ENCODE measurements around the gene NT5DC2.

NT5DC2 gene

GRCh38 chr3:52524752-52525679 lies 8.6 kb downstream of the NT5DC2 start:
- DNase-seq: no peak

GRCh38 chr3:52524258-52524751 lies 9.4 kb downstream of the NT5DC2 start:
- DNase-seq: no peak

GRCh38 chr3:52523386-52524257 lies 10.0 kb downstream of the NT5DC2 start:
- DNase-seq: no peak

- DNase-seq: no peak
Measured at GRCh38 chr3:52522651-52523251, 10.9 kb downstream of the NT5DC2 start.

GRCh38 chr3:52521881-52522650 lies 11.6 kb downstream of the NT5DC2 start:
- DNase-seq: no peak

- DNase-seq: no peak
Measured at GRCh38 chr3:52521488-52521824, 12.2 kb downstream of the NT5DC2 start.

- no peak for DNase-seq
Measured at GRCh38 chr3:52520716-52521487, 12.8 kb downstream of the NT5DC2 start.

GRCh38 chr3:52520141-52520667 lies 13.5 kb downstream of the NT5DC2 start:
- no peak for DNase-seq

GRCh38 chr3:52519445-52520140 lies 14.1 kb downstream of the NT5DC2 start:
- DNase-seq: no peak

GRCh38 chr3:52518723-52519444 lies 14.8 kb downstream of the NT5DC2 start:
- no peak for DNase-seq

GRCh38 chr3:52517796-52518722 lies 15.6 kb downstream of the NT5DC2 start:
- DNase-seq: no peak

GRCh38 chr3:52516509-52517195 lies 17.0 kb downstream of the NT5DC2 start:
- no peak for DNase-seq

- no peak for DNase-seq
Measured at GRCh38 chr3:52515192-52515591, 18.5 kb downstream of the NT5DC2 start.

GRCh38 chr3:52514576-52514975 lies 19.1 kb downstream of the NT5DC2 start:
- no peak for DNase-seq

- no peak for DNase-seq
Measured at GRCh38 chr3:52513281-52513680, 20.4 kb downstream of the NT5DC2 start.

- no peak for DNase-seq
Measured at GRCh38 chr3:52512727-52513126, 20.9 kb downstream of the NT5DC2 start.

GRCh38 chr3:52512105-52512504 lies 21.6 kb downstream of the NT5DC2 start:
- no peak for DNase-seq

GRCh38 chr3:52511509-52511908 lies 22.1 kb downstream of the NT5DC2 start:
- no peak for DNase-seq
